Measurements from ENCODE around the gene TUBB4A.

Gene TUBB4A

GRCh38 chr19:6503407-6504201 is 1.5 kb upstream of the TUBB4A start:
- no peaks in the 10 kb centered on the region for H3K4me1 ChIP-seq
- no peak overlapping the region for H2AFZ ChIP-seq
- H3K36me3 ChIP-seq (ENCODE audit: control insufficient read depth, insufficient read depth, low read length): no peaks in the 10 kb centered on the region
- H3K27ac ChIP-seq: no peak overlapping the region
- no peak overlapping the region for H3K4me2 ChIP-seq (ENCODE audit: low read length)
- no peaks in the 10 kb centered on the region for H3K27me3 ChIP-seq (ENCODE audit: control insufficient read depth, insufficient read depth, low read length)
- H3K79me2 ChIP-seq: no peaks in the 10 kb centered on the region
- no peak overlapping the region for H3K9ac ChIP-seq
- TF ChIP-seq CTCF (IDR thresholded peaks at IDR 0.05): no peak
- no peak overlapping the region for H3K4me3 ChIP-seq (ENCODE audit: low read depth, low read length)
- H3K9me3 ChIP-seq (ENCODE audit: control insufficient read depth, low read length): no peaks in the 10 kb centered on the region

GRCh38 chr19:6500837-6501739 is 1.0 kb downstream of the TUBB4A start:
- H3K36me3 ChIP-seq (ENCODE audit: control insufficient read depth, insufficient read depth, low read length): no peaks in the 10 kb centered on the region
- H3K27ac ChIP-seq: no peak overlapping the region
- TF ChIP-seq CTCF (IDR thresholded peaks at IDR 0.05): no peak
- peak overlapping the region; percentile 83 for H3K4me2 ChIP-seq (ENCODE audit: low read length)
- H3K4me1 ChIP-seq: no peaks in the 10 kb centered on the region
- H3K27me3 ChIP-seq (ENCODE audit: control insufficient read depth, insufficient read depth, low read length): no peaks in the 10 kb centered on the region
- no peak overlapping the region for H2AFZ ChIP-seq
- no peaks in the 10 kb centered on the region for H3K79me2 ChIP-seq
- no peak overlapping the region for H3K9ac ChIP-seq
- no peak overlapping the region for H3K4me3 ChIP-seq (ENCODE audit: low read depth, low read length)
- no peaks in the 10 kb centered on the region for H3K9me3 ChIP-seq (ENCODE audit: control insufficient read depth, low read length)

GRCh38 chr19:6499052-6499790 is 2.9 kb downstream of the TUBB4A start:
- Histone ChIP-seq H3K4me2 (ENCODE audit: low read length) (no peak overlapping the region), H3K4me1 (no peaks in the 10 kb centered on the region), H2AFZ (no peak overlapping the region), H3K4me3 (ENCODE audit: low read depth, low read length) (no peak overlapping the region), H3K27ac (no peak overlapping the region), H3K9me3 (ENCODE audit: control insufficient read depth, low read length) (no peaks in the 10 kb centered on the region), H3K27me3 (ENCODE audit: control insufficient read depth, insufficient read depth, low read length) (no peaks in the 10 kb centered on the region), H3K36me3 (ENCODE audit: control insufficient read depth, insufficient read depth, low read length) (no peaks in the 10 kb centered on the region), H3K79me2 (no peaks in the 10 kb centered on the region), H3K9ac (no peak overlapping the region)
- no peak for TF ChIP-seq CTCF (IDR thresholded peaks at IDR 0.05)

- Histone ChIP-seq H3K9me3 (ENCODE audit: control insufficient read depth, low read length) (no peaks in the 10 kb centered on the region), H3K4me1 (no peaks in the 10 kb centered on the region), H3K36me3 (ENCODE audit: control insufficient read depth, insufficient read depth, low read length) (no peaks in the 10 kb centered on the region), H2AFZ (no peak overlapping the region), H3K9ac (no peak overlapping the region), H3K27me3 (ENCODE audit: control insufficient read depth, insufficient read depth, low read length) (no peaks in the 10 kb centered on the region), H3K27ac (no peak overlapping the region), H3K4me3 (ENCODE audit: low read depth, low read length) (no peak overlapping the region), H3K4me2 (ENCODE audit: low read length) (no peak overlapping the region), H3K79me2 (no peaks in the 10 kb centered on the region)
- TF ChIP-seq CTCF (IDR thresholded peaks at IDR 0.05): no peak
These were observed 3.6 kb downstream of the TUBB4A start for GRCh38 chr19:6498294-6499036.

Data from parathyroid adenoma (tissue), 2 donors.